GM19043 (cell line): Measurements from ENCODE around the gene RASA3.
"Not testable (repeated sequence)": the region's sequence is repeated elsewhere in the genome, so short reads cannot be mapped to it uniquely, and the experiment has no call there.

Experiments
- ATAC-seq: cut with Tn5 transposase; IDR thresholded peaks from one replicate; pipeline ENCODE4 v1.9.1; 2021; ENCODE audit warnings: low read depth; ENCODE audit not compliant: unreplicated experiment

The RASA3 gene

DNA sequence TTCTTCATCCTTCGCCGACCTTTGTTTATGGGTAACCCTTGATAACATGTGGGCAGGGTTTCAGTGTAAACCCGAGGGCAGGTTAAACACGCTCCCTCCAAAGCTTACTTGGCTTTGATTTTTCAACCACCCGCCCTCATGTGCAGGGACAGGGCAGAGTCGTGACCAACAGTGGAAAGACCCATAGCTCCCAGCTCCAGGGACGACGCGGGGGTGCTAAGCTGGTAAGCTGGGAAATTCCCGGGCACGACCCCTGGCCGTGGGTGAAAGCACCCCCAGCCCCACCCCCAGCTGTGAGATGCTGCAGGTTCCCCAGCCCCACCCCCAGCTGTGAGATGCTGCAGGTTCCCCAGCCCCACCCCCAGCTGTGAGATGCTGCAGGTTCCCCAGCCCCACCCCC, 17.8 kb downstream of the RASA3 start:
- ATAC-seq, result not testable (repeated sequence)

DNA sequence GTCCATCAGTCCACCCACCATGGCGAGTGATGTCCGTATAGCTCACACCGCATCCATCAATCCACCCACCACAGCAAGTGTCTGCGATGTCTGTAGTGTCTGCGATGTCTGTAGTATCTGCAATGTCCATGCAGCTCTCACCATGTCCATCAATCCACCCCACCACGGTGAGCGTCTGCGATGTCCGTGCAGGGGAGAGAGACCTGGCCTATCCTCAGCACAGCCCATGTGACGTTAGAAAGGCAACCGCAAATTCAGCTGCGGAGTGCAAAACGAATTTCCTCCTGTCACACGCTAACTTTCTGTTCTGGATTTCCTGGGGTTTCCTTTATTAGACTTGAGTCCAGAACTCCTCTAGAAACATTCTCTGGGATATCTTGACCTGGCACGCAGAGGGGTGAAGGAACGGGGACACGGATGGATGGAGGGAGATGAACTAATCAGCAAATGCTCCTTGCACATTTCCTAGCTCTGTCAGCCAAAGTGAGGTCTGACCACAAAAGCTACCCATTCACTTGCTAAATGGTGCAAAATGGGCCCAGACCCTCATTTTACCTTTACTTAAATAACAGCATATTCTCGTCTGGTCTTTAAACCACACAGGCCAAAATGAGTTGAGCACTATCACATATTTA, 18.3 kb downstream of the RASA3 start:
- no peak for ATAC-seq

DNA sequence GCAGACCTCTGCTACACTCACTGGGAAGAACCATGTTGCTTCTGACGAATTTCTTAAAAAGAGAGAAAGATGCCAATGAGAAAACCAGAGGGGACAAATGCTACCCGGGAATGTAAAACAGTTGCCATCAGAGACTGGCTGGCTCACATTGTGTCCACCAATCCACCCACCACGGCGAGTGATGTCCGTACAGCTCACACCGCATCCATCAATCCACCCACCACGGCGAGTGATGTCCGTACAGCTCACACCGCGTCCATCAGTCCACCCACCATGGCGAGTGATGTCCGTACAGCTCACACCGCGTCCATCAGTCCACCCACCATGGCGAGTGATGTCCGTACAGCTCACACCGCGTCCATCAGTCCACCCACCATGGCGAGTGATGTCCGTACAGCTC, 19.0 kb downstream of the RASA3 start:
- not testable (repeated sequence) for ATAC-seq

DNA sequence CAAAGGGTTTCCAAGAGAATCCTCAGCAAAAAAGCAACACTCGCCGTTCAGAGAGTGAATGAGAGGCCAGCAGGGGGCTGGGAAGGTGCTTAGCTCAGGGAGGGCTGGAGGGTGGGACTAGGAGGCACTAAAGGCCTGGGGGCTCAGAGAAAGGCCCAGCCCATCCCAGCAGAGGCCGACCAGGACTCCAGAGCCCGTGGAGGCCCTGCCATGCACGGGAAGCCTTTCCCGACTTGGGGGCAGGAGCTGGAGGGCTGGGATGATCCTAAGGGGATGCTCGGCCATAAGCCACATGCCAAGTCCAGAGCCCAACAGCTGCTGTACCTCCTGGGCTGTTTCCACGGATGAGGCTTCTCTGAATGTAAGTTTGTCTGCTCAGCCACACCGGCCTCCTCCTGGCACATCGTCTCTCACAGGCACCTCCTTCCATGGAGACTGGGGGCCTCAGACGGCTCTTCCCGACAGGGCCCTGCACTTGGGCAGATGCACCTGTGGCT, 19.5 kb downstream of the RASA3 start:
- ATAC-seq, result no peak

DNA sequence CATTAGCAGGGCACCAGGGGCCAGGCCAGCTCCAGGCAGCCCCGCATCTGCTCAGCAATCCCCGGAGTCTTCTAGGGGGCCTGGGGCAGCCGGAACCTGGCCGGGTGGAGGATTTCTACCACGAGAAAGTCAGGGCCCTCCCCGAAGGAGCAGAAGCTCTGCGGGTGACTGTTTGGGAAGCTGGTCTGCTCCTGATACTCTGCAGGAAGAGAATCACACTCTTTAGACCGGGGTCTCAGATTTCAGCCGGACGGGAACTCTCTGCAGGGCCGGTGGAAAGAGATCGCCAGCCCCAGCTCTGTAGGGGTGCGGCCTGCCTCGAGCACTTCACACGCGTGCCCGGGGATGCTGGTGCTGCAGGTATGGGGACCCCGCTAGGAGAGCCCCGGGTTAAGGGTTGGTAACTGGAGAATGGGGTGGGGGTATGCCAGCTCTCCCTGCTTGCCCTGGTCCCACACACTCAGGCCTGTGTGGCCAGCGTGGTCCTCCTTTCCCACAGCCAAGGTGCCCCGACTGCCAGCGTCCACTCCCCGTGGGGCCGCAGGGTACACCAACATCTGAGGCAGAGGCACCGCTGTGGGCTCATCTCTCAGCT, 20.1 kb downstream of the RASA3 start:
- no peak for ATAC-seq

DNA sequence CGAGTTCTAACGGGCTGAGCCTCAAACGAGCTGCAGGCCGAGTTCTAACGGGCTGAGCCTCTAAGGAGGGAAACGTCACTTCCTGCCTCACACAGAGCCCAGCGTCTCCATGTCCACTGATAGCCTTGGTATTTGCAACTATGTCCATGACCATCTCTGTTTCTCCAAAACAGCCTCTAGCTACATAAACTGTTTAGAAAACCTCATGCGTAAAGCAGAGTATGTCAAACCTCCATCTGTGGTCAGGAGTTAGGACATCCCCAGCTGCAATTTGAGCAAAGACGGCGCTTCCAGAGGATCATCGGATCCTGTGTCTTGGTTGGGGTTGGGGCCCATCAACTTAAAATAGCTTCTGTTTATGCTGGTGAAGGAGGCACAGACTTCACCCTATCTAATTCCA, 20.8 kb downstream of the RASA3 start:
- ATAC-seq, result no peak

DNA sequence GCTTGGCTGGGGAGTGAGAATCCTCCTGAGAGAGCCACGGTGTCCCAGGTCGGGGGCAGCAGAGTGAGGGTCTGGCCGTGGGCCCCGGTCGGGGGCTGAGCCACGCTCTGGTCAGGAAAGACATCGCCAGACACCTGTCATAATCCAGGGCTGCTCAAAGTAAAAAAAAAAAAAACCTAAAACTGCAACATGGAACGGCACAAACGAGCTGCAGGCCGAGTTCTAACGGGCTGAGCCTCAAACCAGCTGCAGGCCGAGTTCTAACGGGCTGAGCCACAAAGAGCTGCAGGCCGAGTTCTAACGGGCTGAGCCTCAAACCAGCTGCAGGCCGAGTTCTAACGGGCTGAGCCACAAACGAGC, 21.6 kb downstream of the RASA3 start:
- not testable (repeated sequence) for ATAC-seq

DNA sequence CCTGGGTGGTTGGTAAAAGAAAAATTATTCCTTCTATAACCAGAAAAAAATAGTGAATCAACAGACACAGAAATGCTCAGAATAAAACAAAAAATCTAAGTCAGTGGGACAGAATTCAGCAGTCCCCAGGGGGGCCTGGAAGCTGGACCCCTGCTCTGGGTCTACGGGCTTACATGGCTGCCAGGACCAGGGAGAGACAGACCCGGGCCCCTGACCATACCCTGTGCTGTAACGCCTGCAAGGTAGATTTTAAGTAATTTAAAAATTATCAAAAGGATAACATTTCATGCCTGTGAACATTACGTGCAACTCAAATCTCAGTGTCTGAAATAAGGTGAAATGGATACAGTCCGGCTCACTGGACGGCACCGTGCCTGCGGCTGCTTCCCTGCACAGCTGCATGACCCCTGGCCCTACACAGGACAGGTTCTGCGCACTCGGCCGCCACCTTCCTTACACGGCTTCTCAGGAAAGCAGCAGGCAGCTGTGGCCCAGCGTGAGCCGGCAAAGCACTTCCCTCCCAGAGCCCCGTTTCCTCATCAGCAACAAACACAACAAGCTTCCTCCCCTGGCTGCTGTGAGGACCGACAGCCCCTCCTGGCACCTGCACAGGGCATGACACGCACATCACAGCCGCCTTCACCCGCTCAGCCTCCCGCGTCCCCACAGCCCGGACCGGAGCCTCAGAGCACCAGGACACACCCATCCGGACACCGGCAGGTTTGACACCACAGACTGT, 22.2 kb downstream of the RASA3 start:
- peak; percentile 79 for ATAC-seq

DNA sequence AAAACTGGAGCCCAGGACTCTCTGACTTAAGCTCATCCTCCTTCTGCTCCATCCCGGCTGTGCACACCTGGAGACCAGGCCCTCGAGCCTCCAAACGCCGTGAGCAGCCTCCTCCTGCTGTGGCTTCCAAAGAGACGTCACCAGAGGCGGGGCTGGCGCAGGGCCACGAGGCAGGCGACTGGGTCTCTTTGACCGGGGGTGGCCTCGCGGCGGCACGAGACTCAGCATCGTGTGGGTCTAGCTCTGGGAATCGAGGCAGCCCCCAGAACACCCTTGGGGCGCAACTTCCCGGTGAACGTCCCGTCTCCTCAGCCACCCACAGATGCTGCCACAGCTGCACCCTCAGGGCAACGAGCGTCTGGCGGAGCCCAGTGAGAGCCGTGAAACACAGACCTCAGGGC, 22.8 kb downstream of the RASA3 start:
- no peak for ATAC-seq

DNA sequence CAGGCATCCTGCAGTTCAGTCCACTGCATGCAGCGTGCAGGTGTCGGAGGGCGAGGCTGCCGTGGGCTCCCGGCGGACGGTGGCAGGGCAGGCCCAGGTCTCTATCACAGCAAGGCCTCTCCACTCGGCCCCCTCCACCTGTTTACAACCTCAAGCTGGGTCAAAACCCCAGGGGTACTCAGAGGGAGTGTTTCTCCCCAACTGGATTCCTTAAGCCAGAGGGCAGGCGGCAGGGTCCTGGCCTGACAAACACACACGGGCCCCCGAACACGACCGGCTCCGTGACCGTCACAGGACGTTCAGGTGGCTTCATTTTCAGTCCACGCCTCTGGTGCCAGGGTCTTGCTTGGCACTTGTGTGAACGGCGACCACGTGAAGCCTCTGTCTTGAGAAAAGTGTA, 23.5 kb downstream of the RASA3 start:
- no peak for ATAC-seq

DNA sequence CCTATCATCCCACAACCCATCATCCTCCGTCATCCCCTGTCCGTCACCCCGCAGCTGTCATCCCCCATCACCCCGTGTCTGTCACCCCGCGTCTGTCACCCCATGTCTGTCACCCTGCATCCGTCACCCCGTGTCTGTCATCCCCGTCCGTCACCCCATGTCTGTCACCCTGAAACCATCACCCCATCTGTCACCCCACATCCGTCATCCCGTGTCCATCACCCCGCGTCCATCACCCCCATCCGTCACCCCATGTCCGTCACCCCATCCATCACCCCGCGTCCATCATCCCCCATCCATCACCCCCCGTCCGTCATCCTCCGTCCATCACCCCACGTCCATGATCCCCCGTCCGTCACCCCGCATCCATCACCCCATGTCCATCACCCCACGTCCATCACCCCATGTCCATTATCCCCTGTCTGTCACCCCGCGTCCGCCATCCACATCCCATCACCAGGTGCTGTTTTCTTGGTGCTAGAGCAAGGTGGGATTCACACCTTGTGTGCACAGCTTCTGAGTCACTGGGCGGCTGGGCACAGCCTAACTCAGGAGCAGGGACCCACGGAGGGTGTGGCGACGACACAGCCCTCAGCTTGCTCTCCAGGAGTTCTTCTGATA, 24.2 kb downstream of the RASA3 start:
- no peak for ATAC-seq

DNA sequence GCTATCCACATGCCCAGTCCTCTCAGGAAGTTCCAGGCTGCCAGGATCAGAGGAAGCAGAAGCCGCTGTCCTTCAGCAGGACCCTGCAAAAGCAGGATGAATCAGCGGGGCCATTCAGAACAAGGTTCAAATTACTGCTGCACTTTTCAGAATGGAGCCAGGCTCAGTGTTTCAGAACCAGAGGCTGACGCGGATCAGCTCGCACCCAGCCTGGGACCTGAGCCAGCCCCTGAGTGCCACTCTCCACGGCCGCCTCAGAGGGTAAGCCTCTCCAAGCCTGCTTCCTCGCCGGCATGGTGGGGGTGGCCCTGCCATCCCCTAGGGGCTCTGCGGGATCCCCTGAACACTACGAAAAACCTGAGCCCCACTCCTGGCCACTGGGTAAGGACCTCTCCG, 24.7 kb downstream of the RASA3 start:
- no peak for ATAC-seq

DNA sequence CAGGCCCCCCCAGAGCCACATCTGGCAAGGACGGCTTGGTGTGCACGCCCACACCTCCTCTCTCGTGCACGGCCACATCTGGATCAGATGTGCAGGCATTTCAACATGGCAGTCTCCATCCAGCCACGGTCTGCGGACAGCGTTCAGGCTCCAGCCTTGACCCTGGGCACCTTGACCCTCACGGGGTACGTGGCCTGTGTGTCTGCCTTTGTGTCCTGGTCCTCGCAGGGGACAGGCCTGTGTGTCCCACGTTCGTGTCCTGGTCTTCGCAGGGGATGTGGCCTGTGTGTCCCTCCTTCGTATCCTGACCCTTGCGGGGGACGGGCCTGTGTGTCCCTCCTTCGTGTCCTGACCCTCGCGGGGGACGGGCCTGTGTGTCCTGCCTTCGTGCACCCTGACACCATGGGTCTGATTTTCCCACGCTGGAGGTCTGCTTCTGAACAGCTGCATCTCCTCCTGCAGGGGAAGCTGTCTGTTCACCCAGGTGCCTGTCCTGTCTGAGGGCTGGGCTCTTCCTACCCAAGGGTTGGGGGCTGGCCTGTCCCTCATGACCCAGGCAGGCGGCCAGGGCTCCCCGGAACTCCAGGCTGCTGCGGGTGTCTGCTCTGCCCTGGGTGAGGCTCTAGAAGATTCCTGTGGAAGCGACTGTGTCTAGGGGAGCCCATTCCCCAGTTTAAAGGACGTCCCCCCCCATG, 25.3 kb downstream of the RASA3 start:
- ATAC-seq, result no peak

DNA sequence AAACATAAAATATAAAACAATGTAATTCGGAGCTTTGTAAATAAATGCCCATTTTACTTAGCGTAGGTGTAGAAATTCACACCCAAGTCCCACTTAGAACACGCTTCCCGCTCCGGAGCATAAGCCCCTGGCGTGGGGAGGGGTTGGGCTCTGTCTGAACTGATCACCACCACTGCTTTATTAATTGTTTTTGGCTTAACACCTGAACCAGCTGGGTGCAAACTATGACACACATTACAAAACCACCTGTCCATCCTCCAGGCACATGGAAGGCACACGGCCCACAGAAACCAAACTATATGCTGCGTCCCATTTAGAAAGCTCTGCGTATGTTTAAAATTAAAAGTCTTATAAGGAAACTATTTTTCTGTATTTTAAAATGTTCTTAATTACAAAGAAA, 25.9 kb downstream of the RASA3 start:
- no peak for ATAC-seq

DNA sequence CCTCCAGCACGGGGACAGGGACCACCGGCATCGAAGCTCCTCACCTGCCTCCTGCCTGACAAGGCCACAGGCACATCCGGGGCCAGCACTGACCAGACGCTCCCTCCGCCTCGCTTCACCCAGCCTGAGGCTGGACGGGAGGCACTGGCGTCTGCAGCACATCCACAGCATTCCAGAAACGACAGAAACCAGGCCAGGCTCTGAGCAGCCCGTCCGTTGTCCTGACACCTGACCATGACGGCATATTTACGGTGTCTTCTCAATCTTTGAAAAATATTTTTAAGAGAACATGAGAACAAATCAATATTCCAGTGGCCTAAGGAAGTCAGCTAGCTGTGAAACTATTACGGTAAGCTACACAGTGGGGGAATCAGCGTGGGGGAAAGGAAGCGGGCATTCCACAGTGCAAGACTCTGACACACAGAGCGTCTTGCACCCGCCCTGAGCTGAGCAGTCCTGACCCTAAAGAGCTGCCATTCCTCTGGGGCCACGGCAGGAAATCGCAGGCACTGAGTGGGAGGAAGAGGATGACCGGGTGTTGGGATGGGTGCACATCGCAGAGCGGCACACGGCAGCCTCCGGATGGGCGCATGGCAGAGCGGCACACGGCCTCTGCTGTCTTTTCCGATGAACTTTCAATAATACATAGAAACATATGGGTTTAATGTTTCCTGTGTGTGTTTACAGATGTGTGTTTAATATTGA, 26.8 kb downstream of the RASA3 start:
- no peak for ATAC-seq

DNA sequence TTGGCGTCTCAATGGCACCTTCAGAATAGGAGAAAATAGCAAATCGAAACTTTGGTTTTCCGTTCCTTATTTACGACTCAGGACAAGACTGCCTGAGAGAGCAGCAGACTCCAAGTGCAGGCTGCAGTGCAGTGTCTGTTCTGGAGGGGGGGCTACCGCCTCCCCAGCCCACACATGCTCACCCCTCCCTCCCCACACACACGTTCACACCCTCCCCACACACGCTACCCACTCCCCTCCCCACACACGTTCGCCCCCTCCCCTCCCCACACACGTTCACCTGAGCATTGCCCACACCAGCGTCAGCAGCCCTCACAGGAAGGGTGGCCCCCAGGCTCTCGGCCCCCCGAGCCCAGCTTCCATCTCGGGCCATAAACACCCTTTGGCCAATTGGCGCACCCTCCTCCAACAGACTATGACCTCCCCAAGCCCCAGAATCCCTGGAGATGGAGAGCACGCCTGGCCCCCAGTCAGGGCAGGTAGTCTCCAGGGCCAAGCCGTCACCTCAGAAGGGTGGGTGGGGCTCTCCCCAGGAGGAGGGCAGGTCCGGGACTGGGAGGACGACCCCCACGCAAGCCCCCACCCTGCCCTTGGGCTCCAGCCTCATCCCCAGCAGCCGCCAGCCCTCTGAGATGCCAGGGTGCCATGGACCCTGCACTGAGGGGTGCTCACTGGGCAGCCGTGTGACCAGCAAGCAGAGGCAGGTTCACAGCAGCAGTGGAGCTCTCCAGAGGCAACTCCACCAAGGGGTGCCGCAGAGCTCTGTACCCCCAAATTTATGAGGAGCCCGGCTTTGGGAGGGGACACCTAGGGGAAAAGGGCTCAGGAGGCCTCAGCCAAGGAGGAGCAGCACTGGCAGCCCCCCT, 27.5 kb downstream of the RASA3 start:
- ATAC-seq, result no peak

DNA sequence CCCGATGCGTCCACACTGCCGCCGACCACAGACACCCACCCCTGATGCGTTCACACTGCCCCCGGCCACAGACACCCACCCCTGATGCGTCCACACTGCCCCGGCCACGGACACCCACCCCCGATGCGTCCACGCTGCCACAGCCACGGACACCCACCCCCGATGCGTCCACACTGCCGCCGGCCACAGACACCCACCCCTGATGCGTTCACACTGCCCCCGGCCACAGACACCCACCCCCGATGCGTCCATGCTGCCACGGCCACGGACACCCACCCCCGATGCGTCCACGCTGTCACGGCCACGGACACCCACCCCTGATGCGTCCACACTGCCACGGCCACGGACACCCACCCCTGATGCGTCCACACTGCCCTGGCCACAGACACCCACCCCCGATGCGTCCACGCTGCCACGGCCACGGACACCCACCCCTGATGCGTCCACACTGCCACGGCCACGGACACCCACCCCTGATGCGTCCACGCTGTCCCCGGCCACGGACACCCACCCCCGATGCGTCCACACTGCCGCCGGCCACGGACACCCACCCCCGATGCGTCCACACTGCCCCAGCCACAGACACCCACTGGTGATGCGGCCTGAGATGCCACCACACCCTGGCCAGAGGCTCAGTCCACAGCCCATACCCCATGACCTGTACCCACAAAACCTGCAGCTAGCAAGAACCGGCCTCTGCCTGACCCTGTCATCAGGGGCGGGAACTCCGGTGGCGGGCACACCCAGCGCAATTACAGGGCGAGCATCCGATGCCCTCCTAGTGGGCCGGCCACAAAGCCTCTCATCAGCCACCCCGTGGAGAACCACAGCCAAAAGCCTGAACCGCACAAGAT, 28.4 kb downstream of the RASA3 start:
- no peak for ATAC-seq

DNA sequence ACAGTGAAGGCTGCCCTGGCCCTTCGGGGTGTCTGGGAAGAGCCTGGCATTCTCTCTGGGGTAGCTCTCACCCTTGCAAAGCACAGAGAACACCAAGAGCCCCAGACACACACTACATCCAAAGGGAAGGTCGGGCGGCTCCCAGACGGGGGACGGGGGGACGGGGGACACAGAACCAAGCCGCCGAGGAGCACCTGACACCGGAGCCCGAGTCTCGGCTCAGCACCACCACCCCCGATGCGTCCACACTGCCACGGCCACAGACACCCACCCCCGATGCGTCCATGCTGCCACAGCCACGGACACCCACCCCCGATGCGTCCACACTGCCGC, 29.2 kb downstream of the RASA3 start:
- not testable (repeated sequence) for ATAC-seq
